Measurements from ENCODE around the gene C13orf46.

Gene C13orf46

DNA sequence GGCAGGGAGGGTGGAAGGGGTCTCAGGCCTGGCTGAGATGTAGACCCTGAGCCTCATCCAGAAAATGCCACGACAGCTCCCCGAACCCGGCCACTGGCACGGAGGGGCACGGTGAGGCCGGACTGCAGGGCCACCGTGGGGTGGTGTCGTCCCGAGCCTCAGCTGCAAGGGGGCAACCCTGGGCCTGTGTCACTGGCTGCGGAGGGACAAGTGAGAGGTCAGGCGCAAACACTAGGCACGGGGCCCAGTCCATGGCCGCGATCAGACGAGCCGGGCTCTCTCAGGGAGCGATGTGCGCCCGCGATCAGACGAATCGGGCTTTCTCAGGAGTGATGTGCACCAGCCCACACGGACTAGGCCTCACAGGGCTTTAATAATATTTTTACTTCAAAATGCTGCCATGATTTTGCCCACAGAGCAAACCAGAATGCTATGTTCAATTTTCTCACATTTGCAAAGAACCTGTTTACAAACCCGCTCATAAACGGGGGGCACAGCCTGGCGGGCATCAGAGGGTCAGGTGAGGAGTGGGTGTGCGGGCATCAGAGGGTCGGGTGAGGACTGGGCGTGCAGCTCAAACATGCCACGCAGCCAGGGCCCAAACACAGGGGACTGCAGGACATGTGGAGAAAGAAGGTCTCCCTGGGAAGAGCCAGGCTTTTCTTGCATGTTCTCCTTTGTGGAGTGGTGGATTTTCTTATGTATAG lies 42.6 kb upstream of the C13orf46 start:
- no CpG with 5 or more reads among the region's 30 CpGs for WGBS (ENCODE audit: extremely low coverage, insufficient coverage, low lambda C conversion rate)
- Histone ChIP-seq H2BK5ac (ENCODE audit: low read length) (no peak overlapping the region), H3K4me1 (ENCODE audit: control insufficient read depth, low read depth, low read length) (no peaks in the 10 kb centered on the region), H4K5ac (ENCODE audit: low read length) (no peak overlapping the region), H3K4ac (ENCODE audit: low read depth, low read length) (no peak overlapping the region), H3K4me2 (ENCODE audit: low read length) (no peak overlapping the region), H3K27ac (ENCODE audit: low read depth, low read length) (no peak overlapping the region), H2BK120ac (ENCODE audit: low read depth, low read length) (no peak overlapping the region), H2AK5ac (ENCODE audit: low read length) (no peak overlapping the region), H2BK15ac (replicated peaks; ENCODE audit: low read depth) (no peak overlapping the region), H3K79me2 (ENCODE audit: control insufficient read depth, insufficient read depth, low read length) (no peaks in the 10 kb centered on the region), H4K8ac (ENCODE audit: low read depth, low read length) (no peak overlapping the region), H3K4me3 (ENCODE audit: low read length) (no peak overlapping the region), H3K18ac (ENCODE audit: low read length) (no peak overlapping the region), H3K79me1 (ENCODE audit: low read length) (no peaks in the 10 kb centered on the region), H3K36me3 (ENCODE audit: control insufficient read depth, insufficient read depth, low read length) (no peaks in the 10 kb centered on the region), H3K9ac (ENCODE audit: low read length) (no peak overlapping the region), H3K56ac (ENCODE audit: low read length) (no peak overlapping the region), H3K23ac (ENCODE audit: low read length) (no peak overlapping the region), H3K27me3 (ENCODE audit: insufficient read depth, low read length, poor library complexity) (no peaks in the 10 kb centered on the region)
- DNase-seq = no peak

DNA sequence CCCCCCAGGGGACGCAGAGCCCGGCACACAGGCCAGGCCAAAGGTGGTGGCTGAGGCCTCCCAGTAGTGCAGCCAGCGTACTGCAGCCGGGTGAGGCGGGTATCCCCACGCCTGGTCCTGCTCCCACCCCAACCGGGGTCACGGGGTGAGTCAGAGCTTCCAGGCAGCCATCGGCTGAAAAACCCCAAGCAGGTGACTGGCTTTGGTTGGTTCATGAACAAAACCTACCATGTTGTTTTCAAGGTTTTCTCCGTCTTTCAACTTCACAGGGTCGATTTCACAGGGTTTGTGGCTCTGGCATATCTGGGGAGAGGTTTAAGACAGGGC lies 42.1 kb upstream of the C13orf46 start:
- no peaks in the 10 kb centered on the region for H3K79me1 ChIP-seq (ENCODE audit: low read length)
- no peak overlapping the region for H2BK15ac ChIP-seq (replicated peaks; ENCODE audit: low read depth)
- no peaks in the 10 kb centered on the region for H3K79me2 ChIP-seq (ENCODE audit: control insufficient read depth, insufficient read depth, low read length)
- no peak overlapping the region for H3K4ac ChIP-seq (ENCODE audit: low read depth, low read length)
- no CpG with 5 or more reads among the region's 11 CpGs for WGBS (ENCODE audit: extremely low coverage, insufficient coverage, low lambda C conversion rate)
- no peaks in the 10 kb centered on the region for H3K36me3 ChIP-seq (ENCODE audit: control insufficient read depth, insufficient read depth, low read length)
- no peak overlapping the region for H3K27ac ChIP-seq (ENCODE audit: low read depth, low read length)
- no peak overlapping the region for H3K56ac ChIP-seq (ENCODE audit: low read length)
- no peak overlapping the region for H3K4me2 ChIP-seq (ENCODE audit: low read length)
- H3K9ac ChIP-seq (ENCODE audit: low read length) = no peak overlapping the region
- DNase-seq = no peak
- no peak overlapping the region for H2AK5ac ChIP-seq (ENCODE audit: low read length)
- H3K4me1 ChIP-seq (ENCODE audit: control insufficient read depth, low read depth, low read length) = no peaks in the 10 kb centered on the region
- no peak overlapping the region for H3K4me3 ChIP-seq (ENCODE audit: low read length)
- no peak overlapping the region for H4K5ac ChIP-seq (ENCODE audit: low read length)
- no peak overlapping the region for H3K23ac ChIP-seq (ENCODE audit: low read length)
- H3K18ac ChIP-seq (ENCODE audit: low read length) = no peak overlapping the region
- H2BK5ac ChIP-seq (ENCODE audit: low read length) = no peak overlapping the region
- H4K8ac ChIP-seq (ENCODE audit: low read depth, low read length) = no peak overlapping the region
- no peak overlapping the region for H2BK120ac ChIP-seq (ENCODE audit: low read depth, low read length)
- no peaks in the 10 kb centered on the region for H3K27me3 ChIP-seq (ENCODE audit: insufficient read depth, low read length, poor library complexity)

DNA sequence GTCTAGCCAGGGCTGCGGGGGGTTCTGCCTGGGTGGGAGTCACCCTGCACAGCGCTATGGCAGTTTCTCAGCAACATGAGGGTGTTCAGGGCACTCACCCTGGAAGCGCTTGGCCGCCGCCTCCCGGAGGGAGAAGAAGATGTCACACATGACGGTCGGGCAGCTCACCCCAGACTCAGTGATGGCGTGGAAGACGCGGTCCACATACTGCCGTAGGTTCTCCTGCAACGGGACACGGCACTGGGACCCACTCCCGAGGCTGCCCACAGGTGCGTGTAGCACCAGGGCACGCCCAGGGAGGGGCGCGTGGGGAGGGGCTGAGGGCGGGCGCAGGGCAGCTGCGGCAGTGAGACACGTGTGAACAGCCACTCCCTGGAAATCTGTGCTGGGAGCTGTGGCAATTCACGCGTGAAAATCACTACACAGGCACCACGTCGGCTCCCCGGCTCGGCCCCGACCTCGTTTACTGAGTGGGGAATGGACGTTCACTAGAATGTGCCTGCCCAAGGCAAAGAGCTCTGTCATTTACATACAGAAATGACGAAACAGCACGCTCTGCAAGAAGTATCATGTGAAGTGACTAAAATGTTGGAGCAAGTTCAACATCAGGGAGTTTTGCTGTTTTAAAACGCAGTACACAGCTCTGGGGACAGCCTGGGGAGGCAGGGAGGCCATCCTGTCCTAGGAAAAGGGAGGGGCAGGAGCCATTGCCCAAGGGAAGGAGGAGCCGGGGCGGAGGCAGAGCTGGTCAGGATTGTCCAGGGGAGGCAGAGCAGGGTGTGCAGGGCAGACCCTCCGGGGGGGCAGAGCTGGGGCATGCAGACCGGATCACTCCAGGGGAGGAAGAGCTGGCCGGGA lies 41.5 kb upstream of the C13orf46 start:
- Histone ChIP-seq H2BK120ac (ENCODE audit: low read depth, low read length) (no peak overlapping the region), H4K8ac (ENCODE audit: low read depth, low read length) (no peak overlapping the region), H3K36me3 (ENCODE audit: control insufficient read depth, insufficient read depth, low read length) (no peaks in the 10 kb centered on the region), H3K56ac (ENCODE audit: low read length) (no peak overlapping the region), H2AK5ac (ENCODE audit: low read length) (no peak overlapping the region), H3K4me3 (ENCODE audit: low read length) (no peak overlapping the region), H4K5ac (ENCODE audit: low read length) (no peak overlapping the region), H2BK5ac (ENCODE audit: low read length) (no peak overlapping the region), H3K23ac (ENCODE audit: low read length) (no peak overlapping the region), H3K27ac (ENCODE audit: low read depth, low read length) (no peak overlapping the region), H3K18ac (ENCODE audit: low read length) (no peak overlapping the region), H3K4me1 (ENCODE audit: control insufficient read depth, low read depth, low read length) (no peaks in the 10 kb centered on the region), H3K27me3 (ENCODE audit: insufficient read depth, low read length, poor library complexity) (no peaks in the 10 kb centered on the region), H3K9ac (ENCODE audit: low read length) (no peak overlapping the region), H3K4me2 (ENCODE audit: low read length) (no peak overlapping the region), H2BK15ac (replicated peaks; ENCODE audit: low read depth) (no peak overlapping the region), H3K79me1 (ENCODE audit: low read length) (no peaks in the 10 kb centered on the region), H3K4ac (ENCODE audit: low read depth, low read length) (no peak overlapping the region), H3K79me2 (ENCODE audit: control insufficient read depth, insufficient read depth, low read length) (no peaks in the 10 kb centered on the region)
- no CpG with 5 or more reads among the region's 40 CpGs for WGBS (ENCODE audit: extremely low coverage, insufficient coverage, low lambda C conversion rate)
- DNase-seq = no peak

DNA sequence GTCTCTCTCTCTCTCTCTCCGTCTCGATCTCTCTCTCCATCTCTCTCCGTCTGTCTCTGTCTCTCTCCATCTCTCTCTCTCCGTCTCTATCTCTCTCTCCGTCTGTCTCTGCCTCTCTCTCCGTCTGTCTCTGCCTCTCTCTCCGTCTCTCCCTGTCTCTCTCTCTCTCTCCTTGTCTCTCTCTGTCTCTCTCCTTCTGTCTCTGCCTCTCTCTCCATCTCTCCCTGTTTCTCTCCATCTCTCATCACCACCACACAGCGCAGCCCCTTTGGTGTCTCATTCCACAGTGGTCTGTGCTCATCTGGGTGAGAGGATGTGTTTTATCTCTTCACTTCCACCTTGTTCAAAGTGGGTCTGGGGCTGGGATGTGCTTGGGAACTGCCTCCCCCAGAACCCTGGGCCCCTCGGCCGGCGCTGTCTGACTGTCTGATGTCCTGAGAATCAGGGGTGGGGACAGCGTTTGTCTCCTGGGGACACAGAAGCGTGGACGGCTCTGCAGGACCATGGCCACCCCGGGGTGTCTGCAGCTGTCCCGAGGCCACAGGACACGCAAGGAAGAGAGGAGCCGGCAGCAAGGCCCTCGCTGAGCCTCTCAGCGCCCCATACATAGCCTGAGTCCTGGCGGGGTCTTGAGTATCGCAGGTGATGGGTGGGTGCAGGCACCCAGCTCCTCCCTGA lies 40.2 kb upstream of the C13orf46 start:
- Histone ChIP-seq H3K4me3 (ENCODE audit: low read length) (no peak overlapping the region), H3K56ac (ENCODE audit: low read length) (no peak overlapping the region), H3K4me2 (ENCODE audit: low read length) (no peak overlapping the region), H3K4me1 (ENCODE audit: control insufficient read depth, low read depth, low read length) (no peaks in the 10 kb centered on the region), H2AK5ac (ENCODE audit: low read length) (no peak overlapping the region), H3K36me3 (ENCODE audit: control insufficient read depth, insufficient read depth, low read length) (no peaks in the 10 kb centered on the region), H2BK15ac (replicated peaks; ENCODE audit: low read depth) (no peak overlapping the region), H2BK120ac (ENCODE audit: low read depth, low read length) (no peak overlapping the region), H3K4ac (ENCODE audit: low read depth, low read length) (no peak overlapping the region), H3K79me2 (ENCODE audit: control insufficient read depth, insufficient read depth, low read length) (no peaks in the 10 kb centered on the region), H3K79me1 (ENCODE audit: low read length) (no peaks in the 10 kb centered on the region), H3K27me3 (ENCODE audit: insufficient read depth, low read length, poor library complexity) (no peaks in the 10 kb centered on the region), H4K5ac (ENCODE audit: low read length) (no peak overlapping the region), H3K18ac (ENCODE audit: low read length) (no peak overlapping the region), H3K9ac (ENCODE audit: low read length) (no peak overlapping the region), H3K23ac (ENCODE audit: low read length) (no peak overlapping the region), H3K27ac (ENCODE audit: low read depth, low read length) (no peak overlapping the region), H4K8ac (ENCODE audit: low read depth, low read length) (no peak overlapping the region), H2BK5ac (ENCODE audit: low read length) (no peak overlapping the region)
- no peak for DNase-seq
- no CpG with 5 or more reads among the region's 22 CpGs for WGBS (ENCODE audit: extremely low coverage, insufficient coverage, low lambda C conversion rate)

DNA sequence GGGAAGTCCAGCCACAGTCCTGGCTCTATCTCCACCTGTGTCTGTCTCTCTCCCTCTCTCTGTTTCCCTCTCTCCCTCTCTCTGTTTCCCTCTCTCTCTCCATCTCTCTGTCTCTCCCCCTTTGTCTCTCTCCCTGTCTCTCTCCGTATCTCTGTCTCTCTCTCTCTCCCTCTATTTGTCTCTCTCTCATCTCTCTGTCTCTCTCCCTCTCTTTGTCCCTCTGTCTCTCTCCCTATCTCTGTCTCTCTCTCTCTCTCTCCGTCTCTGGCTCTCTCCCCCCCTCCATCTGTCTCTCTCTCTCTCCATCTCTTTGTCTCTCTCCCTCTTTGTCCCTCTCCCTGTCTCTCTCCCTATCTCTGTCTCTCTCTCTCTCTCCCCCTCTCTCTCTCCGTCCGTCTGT lies 39.5 kb upstream of the C13orf46 start:
- Histone ChIP-seq H3K4ac (ENCODE audit: low read depth, low read length) (no peak overlapping the region), H2AK5ac (ENCODE audit: low read length) (no peak overlapping the region), H3K4me1 (ENCODE audit: control insufficient read depth, low read depth, low read length) (no peaks in the 10 kb centered on the region), H3K79me2 (ENCODE audit: control insufficient read depth, insufficient read depth, low read length) (no peaks in the 10 kb centered on the region), H4K5ac (ENCODE audit: low read length) (no peak overlapping the region), H3K36me3 (ENCODE audit: control insufficient read depth, insufficient read depth, low read length) (no peaks in the 10 kb centered on the region), H4K8ac (ENCODE audit: low read depth, low read length) (no peak overlapping the region), H3K4me3 (ENCODE audit: low read length) (no peak overlapping the region), H3K27me3 (ENCODE audit: insufficient read depth, low read length, poor library complexity) (no peaks in the 10 kb centered on the region), H2BK120ac (ENCODE audit: low read depth, low read length) (no peak overlapping the region), H3K56ac (ENCODE audit: low read length) (no peak overlapping the region), H2BK15ac (replicated peaks; ENCODE audit: low read depth) (no peak overlapping the region), H3K79me1 (ENCODE audit: low read length) (no peaks in the 10 kb centered on the region), H3K23ac (ENCODE audit: low read length) (no peak overlapping the region), H3K27ac (ENCODE audit: low read depth, low read length) (no peak overlapping the region), H3K4me2 (ENCODE audit: low read length) (no peak overlapping the region), H2BK5ac (ENCODE audit: low read length) (no peak overlapping the region), H3K18ac (ENCODE audit: low read length) (no peak overlapping the region), H3K9ac (ENCODE audit: low read length) (no peak overlapping the region)
- DNase-seq = no peak
- WGBS (ENCODE audit: extremely low coverage, insufficient coverage, low lambda C conversion rate) = no CpG with 5 or more reads among the region's 4 CpGs

Measured in mesendoderm (in vitro differentiated cells).